HepG2 (cell line): Measurements from ENCODE around the gene RNPEPL1. TPM values are rescaled to one million over a fixed set of nuclear protein-coding genes. Genes with fewer than 3 reads are reported as not detected.
A peak's percentile ranks its signal among the peaks of the same experiment; 100 is the strongest.

Experiments used
- AHR ChIP-seq: IDR thresholded peaks from 2 replicates; pipeline ENCODE4 v1.6.1; 2018; ENCODE audit warnings: missing genetic modification reagents, missing compliant biosample characterization
- ATF3 ChIP-seq: sonication (generic); formaldehyde crosslinking; IDR thresholded peaks from 2 replicates; pipeline ENCODE4 v1.4.0; 2020; ENCODE audit warnings: missing genetic modification reagents
- BRD4 ChIP-seq: sonication (generic); formaldehyde crosslinking; IDR thresholded peaks from 2 replicates; pipeline ENCODE4 v1.4.0; 2020; ENCODE audit warnings: missing genetic modification reagents
- ETV6 ChIP-seq: sonication (generic); formaldehyde crosslinking; conservative IDR thresholded peaks from 2 replicates; pipeline ENCODE4 v1.4.0; 2020; ENCODE audit warnings: missing genetic modification reagents
- IRF1 ChIP-seq: sonication (generic); formaldehyde crosslinking; IDR thresholded peaks from 2 replicates; pipeline ENCODE4 v1.4.0; 2020; ENCODE audit warnings: low read depth, mild to moderate bottlenecking, missing genetic modification reagents
- JUN ChIP-seq: sonication (generic); formaldehyde crosslinking; IDR thresholded peaks from 2 replicates; pipeline ENCODE4 v1.4.0; 2020; ENCODE audit warnings: mild to moderate bottlenecking, missing genetic modification reagents
- MBD4 ChIP-seq: IDR thresholded peaks from 2 replicates; pipeline ENCODE4 v1.6.1; 2012; ENCODE audit warnings: low read length, inconsistent platforms, borderline replicate concordance
- NFATC3 ChIP-seq: sonication (generic); formaldehyde crosslinking; IDR thresholded peaks from 2 replicates; pipeline ENCODE4 v1.5.1; 2020; ENCODE audit warnings: mild to moderate bottlenecking, missing genetic modification reagents
- NR1H2 ChIP-seq: sonication (generic); formaldehyde crosslinking; IDR thresholded peaks from 2 replicates; pipeline ENCODE4 v1.8.1; 2022; ENCODE audit warnings: low read depth, missing genetic modification reagents, borderline replicate concordance
- PAXIP1 ChIP-seq: sonication (generic); formaldehyde crosslinking; conservative IDR thresholded peaks from 2 replicates; pipeline ENCODE4 v1.4.0; 2020; ENCODE audit warnings: mild to moderate bottlenecking, missing genetic modification reagents, moderate library complexity
- SUZ12 ChIP-seq: fragments of 150-350 bp; IDR thresholded peaks from 2 replicates; pipeline ENCODE4 v1.6.1; 2014; ENCODE audit warnings: low read depth, low read length
- TBX2 ChIP-seq: sonication (generic); formaldehyde crosslinking; IDR thresholded peaks from 2 replicates; pipeline ENCODE4 v1.5.0; 2020; ENCODE audit warnings: missing genetic modification reagents, mild to moderate bottlenecking, borderline replicate concordance
- YY1 ChIP-seq: IDR thresholded peaks from 2 replicates; pipeline ENCODE4 v1.6.1; 2011; ENCODE audit warnings: low read length, low read depth, moderate library complexity, mild to moderate bottlenecking; ENCODE audit not compliant: insufficient read depth, insufficient replicate concordance
- ZBTB8A ChIP-seq: sonication (generic); formaldehyde crosslinking; IDR thresholded peaks from 2 replicates; pipeline ENCODE4 v1.4.0; 2020; ENCODE audit warnings: mild to moderate bottlenecking, low read depth, missing genetic modification reagents, borderline replicate concordance
- ZNF18 ChIP-seq: sonication (generic); formaldehyde crosslinking; IDR thresholded peaks from 2 replicates; pipeline ENCODE4 v1.8.0; 2022; ENCODE audit warnings: mild to moderate bottlenecking, missing genetic modification reagents; ENCODE audit not compliant: insufficient replicate concordance
- ZNF460 ChIP-seq: sonication (generic); formaldehyde crosslinking; IDR thresholded peaks from 2 replicates; pipeline ENCODE4 v1.5.1; 2020; ENCODE audit warnings: missing genetic modification reagents, mild to moderate bottlenecking, borderline replicate concordance
- ZNF501 ChIP-seq: sonication (generic); formaldehyde crosslinking; IDR thresholded peaks from 2 replicates; pipeline ENCODE4 v1.5.1; 2020; ENCODE audit warnings: mild to moderate bottlenecking, moderate library complexity, missing genetic modification reagents
- ZNF772 ChIP-seq: sonication (generic); formaldehyde crosslinking; IDR thresholded peaks from 2 replicates; pipeline ENCODE4 v1.5.0; 2020; ENCODE audit warnings: mild to moderate bottlenecking, missing genetic modification reagents
- ZNF83 ChIP-seq: sonication (generic); formaldehyde crosslinking; IDR thresholded peaks from 2 replicates; pipeline ENCODE4 v1.4.0; 2020; ENCODE audit warnings: missing genetic modification reagents, mild to moderate bottlenecking, borderline replicate concordance
- ZSCAN25 ChIP-seq: sonication (generic); formaldehyde crosslinking; IDR thresholded peaks from 2 replicates; pipeline ENCODE4 v1.8.0; 2022; ENCODE audit warnings: mild to moderate bottlenecking, missing genetic modification reagents
- ZUFSP ChIP-seq: sonication (generic); formaldehyde crosslinking; IDR thresholded peaks from 2 replicates; pipeline ENCODE4 v1.9.0; 2021; ENCODE audit warnings: missing genetic modification reagents, mild to moderate bottlenecking, borderline replicate concordance
- polyA plus RNA-seq, 8 experiments: library from polyadenylated mRNA; depleted of rRNA in 3 of 8; stranded (reverse) in 7 of 8; unstranded in 1 of 8; fragments of >200 nt; fragmentation: Illumina TruSeq in 4 of 8; extraction: Trizol in 4 of 8; gene quantifications; 2 replicates each; pipeline versions ENCODE4 v1.2.1 to v1.2.3, GENCODE V29; 2011 to 2016; ENCODE audit warnings: low read depth in 4 of 8, missing spikeins in 1 of 8, mixed read lengths in 1 of 8; ENCODE audit not compliant: insufficient read depth in 1 of 8
- total RNA-seq, 5 experiments: library from RNA; depleted of rRNA; stranded (reverse); fragments of >200 nt; fragmentation: Illumina TruSeq; extraction: Trizol; gene quantifications; 2 replicates each; pipeline ENCODE4 v1.2.3, GENCODE V29; 2016; ENCODE audit warnings: low read depth in 1 of 5

RNPEPL1 gene
- total and polyA plus RNA-seq, 2 of the 13 experiments (the other 11 are each of a cell fraction or from before 2014, with no cell fraction given), result 13.0 to 18.0 TPM

GRCh38 chr2:240579771-240580614, 11.7 kb downstream of the RNPEPL1 start (continued):
- TF ChIP-seq TBX2 (peak; percentile 87), PAXIP1 (CRISPR knock-in tag) (peak; percentile 84), ZBTB8A (0 out of 2 replicates have a peak, but pooled peaks have one; percentile 25), AHR (CRISPR knock-in tag) (peak; percentile 65; the same call in 1 of the 2 replicates), ZNF83 (CRISPR knock-in tag) (peak; percentile 13; the same call in 1 of the 2 replicates), ZSCAN25 (CRISPR knock-in tag) (peak; percentile 51; the same call in 1 of the 2 replicates), ZNF18 (CRISPR knock-in tag) (no peak), NR1H2 (CRISPR knock-in tag) (no peak), BRD4 (CRISPR knock-in tag) (no peak), ZUFSP (CRISPR knock-in tag) (no peak), ZNF460 (CRISPR knock-in tag) (no peak), SUZ12 (no peak), ATF3 (CRISPR knock-in tag) (peak; percentile 76; the same call in 1 of the 2 replicates), NFATC3 (CRISPR knock-in tag) (0 out of 2 replicates have a peak, but pooled peaks have one; percentile 44), ZNF772 (CRISPR knock-in tag) (peak; percentile 93; the same call in 1 of the 2 replicates), MBD4 (no peak), IRF1 (no peak), ZNF501 (CRISPR knock-in tag) (peak; percentile 82), YY1 (peak; percentile 37), ETV6 (no peak; the same call in 1 of the 2 replicates), JUN (CRISPR knock-in tag) (no peak)
